ENCODE measurements around the gene ABCB6.

Gene ABCB6

DNA sequence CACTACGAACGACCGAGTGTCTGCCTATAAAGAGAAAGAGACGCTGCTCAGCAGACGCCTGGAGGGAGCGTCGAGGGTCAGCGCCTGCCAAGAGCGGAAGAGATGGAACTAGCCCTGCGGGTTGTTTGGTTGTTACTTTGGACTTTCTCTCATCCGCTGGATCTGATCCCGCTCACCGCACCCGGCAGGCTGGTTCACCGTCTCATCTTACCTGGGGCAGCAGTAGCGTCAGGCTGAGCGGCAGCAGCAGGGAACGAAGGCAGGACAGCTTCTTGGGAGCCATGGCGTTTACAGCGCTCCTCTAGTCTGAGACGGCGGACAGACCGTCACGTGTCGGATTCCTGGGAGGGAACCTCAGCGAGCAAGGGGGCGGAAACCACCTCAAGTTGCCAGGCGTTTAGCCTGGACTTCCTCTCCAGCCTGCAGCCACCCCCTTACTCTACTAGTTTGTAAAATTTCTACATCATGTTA lies 24.6 kb upstream of the ABCB6 start:
- Histone ChIP-seq H3K36me3 (ENCODE audit: insufficient read depth, low read length) (peaks cover 17% of the 10 kb centered on the region), H3K9ac (ENCODE audit: low read depth, low read length) (no peak overlapping the region), H3K4me1 (ENCODE audit: control insufficient read depth, insufficient read depth, low read length) (peaks cover 23% of the 10 kb centered on the region), H3K4me3 (ENCODE audit: low read length) (no peak overlapping the region), H3K27me3 (ENCODE audit: control insufficient read depth, insufficient read depth, low read length) (no peaks in the 10 kb centered on the region), H3K9me3 (replicated peaks; ENCODE audit: low read length) (no peaks in the 10 kb centered on the region), H3K4me2 (ENCODE audit: low read length) (no peak overlapping the region)

DNA sequence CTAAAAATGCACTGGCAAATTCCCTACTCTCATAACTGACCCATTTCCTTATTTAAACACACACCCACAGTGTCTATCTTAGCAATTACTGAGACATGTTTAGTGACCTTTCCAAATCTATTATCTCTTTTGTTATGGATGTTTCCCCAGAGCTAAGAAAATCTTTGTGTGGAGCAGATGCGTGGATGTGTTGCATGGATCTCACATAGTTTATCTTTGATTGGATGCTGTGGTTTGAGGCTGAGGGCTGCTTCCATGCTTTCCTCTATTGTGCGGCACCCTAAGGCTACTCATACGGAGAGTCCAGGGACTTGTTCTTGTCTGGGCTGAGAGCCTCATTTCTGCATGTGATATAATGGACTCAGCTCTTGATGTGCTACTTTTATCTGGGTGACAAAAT lies 15.6 kb upstream of the ABCB6 start:
- no peak overlapping the region for H3K4me3 ChIP-seq (ENCODE audit: low read length)
- no peak overlapping the region for H3K9ac ChIP-seq (ENCODE audit: low read depth, low read length)
- peaks cover 3% of the 10 kb centered on the region for H3K4me1 ChIP-seq (ENCODE audit: control insufficient read depth, insufficient read depth, low read length)
- no peaks in the 10 kb centered on the region for H3K9me3 ChIP-seq (replicated peaks; ENCODE audit: low read length)
- peaks cover 65% of the 10 kb centered on the region for H3K36me3 ChIP-seq (ENCODE audit: insufficient read depth, low read length)
- H3K27me3 ChIP-seq (ENCODE audit: control insufficient read depth, insufficient read depth, low read length), result no peaks in the 10 kb centered on the region
- H3K4me2 ChIP-seq (ENCODE audit: low read length), result no peak overlapping the region

DNA sequence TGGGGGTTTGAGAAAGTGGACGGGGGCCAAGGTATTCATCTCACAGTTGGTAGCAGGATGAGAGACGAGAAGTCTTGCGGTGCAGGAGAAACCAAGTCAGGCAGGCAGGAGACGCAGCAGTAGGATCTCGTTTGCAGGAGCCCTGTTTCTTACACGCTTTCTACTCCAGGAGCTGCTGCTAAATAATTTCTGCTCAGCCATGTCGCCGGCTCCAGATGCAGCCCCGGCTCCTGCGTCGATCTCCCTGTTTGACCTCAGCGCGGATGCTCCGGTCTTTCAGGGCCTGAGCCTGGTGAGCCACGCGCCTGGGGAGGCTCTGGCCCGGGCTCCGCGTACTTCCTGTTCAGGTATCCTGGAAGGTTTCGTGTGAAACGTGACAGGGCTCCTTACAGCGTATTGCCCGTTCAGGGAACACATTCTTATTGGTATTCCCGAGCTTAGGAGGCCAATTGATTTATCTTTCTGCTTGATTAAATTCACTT lies 11.3 kb upstream of the ABCB6 start:
- H3K4me2 ChIP-seq (ENCODE audit: low read length), result peak overlapping the region; percentile 92
- H3K9ac ChIP-seq (ENCODE audit: low read depth, low read length), result peak overlapping the region; percentile 98
- H3K4me1 ChIP-seq (ENCODE audit: control insufficient read depth, insufficient read depth, low read length), result peaks cover 15% of the 10 kb centered on the region
- no peaks in the 10 kb centered on the region for H3K9me3 ChIP-seq (replicated peaks; ENCODE audit: low read length)
- H3K36me3 ChIP-seq (ENCODE audit: insufficient read depth, low read length), result peaks cover 47% of the 10 kb centered on the region
- peak overlapping the region; percentile 86 for H3K4me3 ChIP-seq (ENCODE audit: low read length)
- no peaks in the 10 kb centered on the region for H3K27me3 ChIP-seq (ENCODE audit: control insufficient read depth, insufficient read depth, low read length)

DNA sequence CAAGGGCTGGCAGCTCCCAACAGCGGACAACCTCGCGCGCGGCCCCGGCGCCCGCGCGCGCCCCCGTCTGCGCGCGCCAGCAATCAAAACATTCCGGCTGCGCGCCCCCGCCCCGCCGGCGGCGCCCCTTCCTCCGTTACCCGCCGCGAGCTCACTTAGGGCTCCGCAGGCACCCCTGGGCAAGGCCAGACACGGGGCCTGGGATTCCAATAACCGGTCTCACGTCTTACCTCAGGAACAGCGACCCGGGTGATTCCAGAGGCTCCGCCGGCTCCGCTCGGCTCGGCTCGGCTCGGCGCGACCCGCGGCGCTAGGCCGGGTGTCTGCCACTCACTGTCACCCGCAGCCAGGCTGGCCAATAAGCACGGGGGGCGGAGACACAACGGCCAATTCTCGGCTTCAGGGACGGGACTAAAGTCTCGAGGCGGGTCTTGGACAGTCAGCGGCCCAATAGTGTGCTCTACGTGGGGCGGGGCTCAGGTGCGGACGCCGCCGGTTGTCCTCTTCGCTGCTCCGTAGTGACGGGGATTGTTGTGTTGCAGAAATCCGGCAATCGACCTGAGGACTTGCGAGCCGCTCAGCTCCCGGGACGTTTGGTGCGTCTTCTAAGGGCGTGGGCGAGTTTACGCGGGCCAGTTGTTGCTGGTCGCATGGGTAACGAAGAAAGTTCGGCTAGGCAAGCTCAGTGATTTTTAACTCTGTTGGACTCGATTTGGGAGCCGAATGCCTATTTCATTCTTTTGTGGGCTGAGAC lies 10.7 kb upstream of the ABCB6 start, which contains the start of the genes ANKZF1 and ATG9A:
Gene ANKZF1 (plus strand): TSS at position 502 of the 754 bp plus-strand sequence. CDS start 452 bp downstream, outside the sequence.
Gene ATG9A (minus strand): TSS at position 332 of the 754 bp plus-strand sequence. CDS start 1,612 bp downstream, outside the sequence.
- Histone ChIP-seq H3K9ac (ENCODE audit: low read depth, low read length) (peak within 1 kb of the TSS; percentile 98), H3K27me3 (ENCODE audit: control insufficient read depth, insufficient read depth, low read length) (no peaks in the 10 kb centered on the region), H3K9me3 (replicated peaks; ENCODE audit: low read length) (no peaks in the 10 kb centered on the region), H3K4me2 (ENCODE audit: low read length) (peak within 1 kb of the TSS; percentile 92), H3K4me3 (ENCODE audit: low read length) (peak within 1 kb of the TSS; percentile 86), H3K4me1 (ENCODE audit: control insufficient read depth, insufficient read depth, low read length) (peaks cover 15% of the 10 kb centered on the region), H3K36me3 (ENCODE audit: insufficient read depth, low read length) (peaks cover 47% of the 10 kb centered on the region)

DNA sequence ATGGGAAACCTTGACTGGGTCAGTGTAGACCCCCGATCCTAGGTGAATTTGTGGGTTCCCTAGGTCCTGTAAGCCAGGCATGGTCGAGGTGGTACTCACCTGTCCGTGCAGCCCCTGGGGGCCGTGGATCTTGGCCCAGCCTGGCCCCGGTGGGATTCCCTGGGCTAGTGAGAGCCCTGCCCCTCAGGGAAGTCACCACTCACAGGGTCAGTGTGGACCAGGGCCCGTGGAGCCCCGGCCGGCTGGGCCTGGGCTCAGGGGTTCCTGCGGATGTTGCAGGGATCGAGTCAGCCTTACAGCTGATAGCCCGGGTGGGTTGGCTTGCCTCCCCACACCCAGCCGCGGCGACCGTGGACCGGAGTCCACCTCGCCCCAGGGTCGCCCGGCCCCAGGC lies 10.2 kb upstream of the ABCB6 start:
- Histone ChIP-seq H3K9me3 (replicated peaks; ENCODE audit: low read length) (no peaks in the 10 kb centered on the region), H3K36me3 (ENCODE audit: insufficient read depth, low read length) (peaks cover 47% of the 10 kb centered on the region), H3K4me2 (ENCODE audit: low read length) (peak overlapping the region; percentile 92), H3K4me3 (ENCODE audit: low read length) (peak overlapping the region; percentile 86), H3K9ac (ENCODE audit: low read depth, low read length) (peak overlapping the region; percentile 98), H3K4me1 (ENCODE audit: control insufficient read depth, insufficient read depth, low read length) (peaks cover 15% of the 10 kb centered on the region), H3K27me3 (ENCODE audit: control insufficient read depth, insufficient read depth, low read length) (no peaks in the 10 kb centered on the region)

DNA sequence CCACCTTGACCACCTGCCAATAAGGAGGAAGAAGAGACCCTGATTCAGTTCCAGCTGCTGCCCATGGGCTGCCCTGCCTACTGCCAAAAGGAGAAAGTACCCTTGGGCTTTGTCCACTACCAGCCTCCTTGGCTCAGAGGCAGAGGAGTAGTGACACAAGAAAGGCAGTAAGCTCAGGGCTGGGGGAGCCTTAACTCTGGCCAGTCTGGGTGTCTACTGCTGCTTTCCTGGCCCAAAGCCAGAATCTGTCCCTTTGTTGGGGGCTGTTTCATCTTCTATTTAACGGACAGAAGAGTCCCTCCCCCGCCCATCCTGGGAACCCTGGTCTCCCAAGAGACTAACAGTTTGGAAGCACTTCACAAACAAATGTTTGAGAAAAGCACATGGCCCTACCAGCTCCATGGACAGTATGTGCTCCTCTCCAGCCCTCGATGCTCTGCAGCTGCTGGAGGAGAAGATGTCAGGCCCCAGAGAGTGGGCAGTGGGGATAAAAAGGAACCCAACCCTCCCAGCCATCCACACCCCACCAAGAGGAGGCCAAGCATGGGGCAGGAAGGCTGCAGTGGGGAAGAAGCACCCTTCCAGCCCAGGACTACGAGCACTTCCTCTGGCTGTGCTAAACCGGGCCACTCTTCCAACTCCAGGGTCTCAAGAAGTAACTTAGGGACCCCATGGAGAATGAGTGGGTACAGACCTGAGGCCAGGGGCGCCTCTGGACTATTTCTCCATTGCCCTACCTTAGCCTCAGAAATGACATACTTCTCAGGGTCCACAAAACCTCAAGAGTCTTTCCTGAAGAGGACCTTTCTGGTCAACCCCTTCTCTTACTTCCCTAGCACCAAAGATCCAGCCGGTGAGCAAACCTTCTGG lies 9.5 kb upstream of the ABCB6 start:
- H3K36me3 ChIP-seq (ENCODE audit: insufficient read depth, low read length), result peaks cover 47% of the 10 kb centered on the region
- peak overlapping the region; percentile 92 for H3K4me2 ChIP-seq (ENCODE audit: low read length)
- H3K27me3 ChIP-seq (ENCODE audit: control insufficient read depth, insufficient read depth, low read length), result no peaks in the 10 kb centered on the region
- peak overlapping the region; percentile 86 for H3K4me3 ChIP-seq (ENCODE audit: low read length)
- H3K9ac ChIP-seq (ENCODE audit: low read depth, low read length), result peak overlapping the region; percentile 98
- H3K9me3 ChIP-seq (replicated peaks; ENCODE audit: low read length), result no peaks in the 10 kb centered on the region
- peaks cover 15% of the 10 kb centered on the region for H3K4me1 ChIP-seq (ENCODE audit: control insufficient read depth, insufficient read depth, low read length)

DNA sequence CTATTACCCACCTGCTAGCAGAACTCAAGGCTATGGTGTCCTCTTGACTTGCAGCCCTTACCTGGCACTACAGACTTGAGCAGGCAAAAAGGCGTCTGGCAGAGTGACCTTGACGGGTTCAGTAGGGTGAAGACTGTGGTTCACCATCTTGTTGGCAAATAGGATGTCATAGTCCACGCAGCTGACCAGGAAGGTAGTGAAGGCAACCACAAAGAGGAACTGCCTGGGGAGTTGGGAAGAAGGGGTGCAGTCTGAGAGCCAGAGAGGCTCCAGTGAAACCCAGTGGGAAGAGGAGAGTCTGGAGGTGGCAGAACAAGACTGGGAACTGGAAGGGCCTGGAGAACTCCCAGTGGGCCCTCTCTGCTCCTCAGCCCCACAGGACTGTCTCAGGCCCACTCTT lies 6.6 kb upstream of the ABCB6 start:
- H3K9ac ChIP-seq (ENCODE audit: low read depth, low read length), result no peak overlapping the region
- H3K4me3 ChIP-seq (ENCODE audit: low read length), result no peak overlapping the region
- no peaks in the 10 kb centered on the region for H3K9me3 ChIP-seq (replicated peaks; ENCODE audit: low read length)

DNA sequence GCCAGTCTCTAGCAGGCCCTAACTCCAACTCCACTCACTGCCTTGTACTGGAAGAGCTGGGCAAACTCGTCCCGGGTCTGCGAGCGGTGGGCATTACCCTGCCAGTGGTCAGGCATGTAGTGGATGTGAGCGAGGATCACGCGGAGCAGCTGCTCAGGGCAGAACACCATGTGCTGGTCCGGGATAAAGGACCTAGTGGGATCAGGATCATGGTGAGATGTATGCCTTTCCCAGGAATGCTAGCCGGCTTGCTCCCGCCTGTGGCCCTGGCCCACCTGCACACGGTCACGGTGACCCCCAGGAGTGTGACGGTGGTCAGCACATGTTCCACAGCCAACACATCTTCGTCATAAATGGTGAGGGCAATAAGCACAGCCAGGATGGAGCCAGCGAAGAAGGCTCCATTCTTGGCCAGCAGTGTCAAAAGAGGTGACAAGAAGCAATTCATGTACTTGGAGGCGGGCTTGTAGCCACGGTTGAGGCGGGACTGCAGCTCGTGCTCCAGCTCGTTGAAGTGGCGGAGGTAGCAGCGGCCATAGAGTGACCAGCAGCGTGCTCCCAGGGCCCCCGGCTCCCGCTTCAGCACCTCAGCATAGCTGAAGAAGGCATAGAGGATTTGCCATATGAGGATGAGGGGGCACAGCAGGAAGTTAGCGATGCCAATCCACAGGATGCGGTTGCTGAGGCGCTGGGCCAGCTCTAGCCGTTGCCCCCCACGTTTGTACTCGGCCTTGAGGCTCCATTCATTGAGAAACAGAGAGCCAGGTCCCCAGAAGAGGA lies 5.3 kb upstream of the ABCB6 start:
- H3K4me2 ChIP-seq (ENCODE audit: low read length), result no peak overlapping the region
- no peaks in the 10 kb centered on the region for H3K27me3 ChIP-seq (ENCODE audit: control insufficient read depth, insufficient read depth, low read length)
- H3K9me3 ChIP-seq (replicated peaks; ENCODE audit: low read length), result no peaks in the 10 kb centered on the region
- peaks cover 20% of the 10 kb centered on the region for H3K4me1 ChIP-seq (ENCODE audit: control insufficient read depth, insufficient read depth, low read length)
- H3K4me3 ChIP-seq (ENCODE audit: low read length), result no peak overlapping the region
- no peak overlapping the region for H3K9ac ChIP-seq (ENCODE audit: low read depth, low read length)
- peaks cover 65% of the 10 kb centered on the region for H3K36me3 ChIP-seq (ENCODE audit: insufficient read depth, low read length)

More for the DNA sequence above, 6.6 kb upstream of the ABCB6 start:
- H3K36me3 ChIP-seq (ENCODE audit: insufficient read depth, low read length), result peaks cover 58% of the 10 kb centered on the region
- H3K27me3 ChIP-seq (ENCODE audit: control insufficient read depth, insufficient read depth, low read length), result no peaks in the 10 kb centered on the region
- H3K4me1 ChIP-seq (ENCODE audit: control insufficient read depth, insufficient read depth, low read length), result peaks cover 14% of the 10 kb centered on the region
- H3K4me2 ChIP-seq (ENCODE audit: low read length), result no peak overlapping the region

DNA sequence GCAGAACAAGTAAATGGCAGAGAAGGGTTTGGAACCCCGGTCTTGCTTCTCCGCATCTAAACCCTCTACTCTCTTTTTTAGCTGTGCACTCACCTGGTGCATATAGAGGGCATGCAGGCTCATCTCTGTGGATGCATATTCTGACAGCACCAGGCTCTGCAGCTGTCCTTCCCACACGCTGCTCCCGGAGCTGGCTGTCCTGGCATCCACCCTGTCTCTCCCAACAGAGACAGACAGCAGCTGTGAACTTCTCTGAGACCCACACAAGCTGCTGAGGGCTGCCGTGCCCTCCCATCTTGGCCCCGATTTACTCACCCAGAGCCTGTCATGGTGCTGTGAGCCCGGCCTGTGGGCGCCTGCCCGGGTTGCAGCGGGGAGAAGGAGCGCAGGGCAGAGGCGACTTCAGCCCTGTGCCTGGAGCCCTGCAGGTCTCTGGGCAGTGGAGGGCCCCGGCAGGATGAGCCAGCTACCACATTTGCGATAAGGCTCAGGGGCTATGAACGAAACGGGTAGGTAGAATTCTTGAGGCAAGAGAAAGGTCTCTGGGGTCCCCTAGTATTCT lies 3.3 kb upstream of the ABCB6 start:
- Histone ChIP-seq H3K9ac (ENCODE audit: low read depth, low read length) (no peak overlapping the region), H3K4me3 (ENCODE audit: low read length) (no peak overlapping the region), H3K4me1 (ENCODE audit: control insufficient read depth, insufficient read depth, low read length) (peaks cover 25% of the 10 kb centered on the region), H3K27me3 (ENCODE audit: control insufficient read depth, insufficient read depth, low read length) (no peaks in the 10 kb centered on the region), H3K4me2 (ENCODE audit: low read length) (no peak overlapping the region), H3K36me3 (ENCODE audit: insufficient read depth, low read length) (peaks cover 65% of the 10 kb centered on the region), H3K9me3 (replicated peaks; ENCODE audit: low read length) (no peaks in the 10 kb centered on the region)

DNA sequence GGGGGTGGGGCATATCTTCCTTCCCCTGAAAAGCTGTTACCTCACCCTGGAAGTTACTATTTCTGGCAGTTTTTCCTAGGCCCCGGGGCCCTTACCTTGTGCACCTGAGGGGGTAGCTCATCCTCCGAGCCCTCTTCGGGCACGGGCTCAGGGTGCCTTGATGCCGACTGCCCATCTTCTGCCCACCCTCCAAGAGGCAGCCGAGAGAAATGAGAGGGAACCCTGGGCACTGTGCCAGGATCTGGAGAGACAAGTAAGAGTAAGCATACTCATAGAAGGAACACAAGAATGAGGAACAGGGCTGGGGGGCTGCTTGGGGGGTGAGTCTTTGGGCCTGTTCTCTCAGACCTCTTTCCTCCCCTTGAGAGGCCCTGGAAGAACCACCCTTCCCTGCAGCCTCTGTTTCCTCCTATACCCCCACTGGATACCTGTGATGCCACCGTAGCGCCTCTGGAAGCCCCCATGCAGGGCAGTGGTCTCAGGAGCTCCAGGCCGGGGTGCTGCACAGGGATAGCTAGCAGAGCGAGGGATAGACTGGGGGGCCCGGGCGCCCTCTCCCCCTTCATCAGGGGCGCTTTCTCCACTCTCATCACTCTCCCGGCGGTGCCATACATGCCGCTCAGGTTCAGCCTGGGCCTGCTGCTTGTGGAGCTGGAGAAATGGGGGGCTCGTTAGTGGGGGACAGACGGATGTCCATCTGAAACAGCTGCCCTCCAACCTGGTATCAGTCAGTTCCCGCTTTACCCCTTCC lies 2.1 kb upstream of the ABCB6 start:
- no peak overlapping the region for H3K4me3 ChIP-seq (ENCODE audit: low read length)
- no peak overlapping the region for H3K9ac ChIP-seq (ENCODE audit: low read depth, low read length)
- H3K27me3 ChIP-seq (ENCODE audit: control insufficient read depth, insufficient read depth, low read length), result no peaks in the 10 kb centered on the region
- no peaks in the 10 kb centered on the region for H3K9me3 ChIP-seq (replicated peaks; ENCODE audit: low read length)
- H3K4me1 ChIP-seq (ENCODE audit: control insufficient read depth, insufficient read depth, low read length), result peaks cover 31% of the 10 kb centered on the region
- no peak overlapping the region for H3K4me2 ChIP-seq (ENCODE audit: low read length)
- peaks cover 62% of the 10 kb centered on the region for H3K36me3 ChIP-seq (ENCODE audit: insufficient read depth, low read length)
